SJCRH30 (cell line): ENCODE measurements around the gene HRNR. TPM values are rescaled to one million over a fixed set of nuclear protein-coding genes. Genes with fewer than 3 reads are reported as not detected.

Source experiments
- DNase-seq, 2 experiments: peaks; one replicate each; pipeline ENCODE4 v3.0.0-alpha.2; 2015 to 2020
- H3K27ac ChIP-seq: fragments of 250-450 bp; sonication (Bioruptor Pico); 2 replicates; pipeline ENCODE4 v1.5.1; 2020; ENCODE audit warnings: mild to moderate bottlenecking, moderate library complexity
- H3K27me3 ChIP-seq: fragments of 250-450 bp; sonication (Bioruptor Pico); 2 replicates; pipeline ENCODE4 v1.5.1; 2020; ENCODE audit warnings: mild to moderate bottlenecking, moderate library complexity
- H3K36me3 ChIP-seq: fragments of 250-450 bp; sonication (Bioruptor Pico); 2 replicates; pipeline ENCODE4 v1.5.1; 2020; ENCODE audit warnings: mild to moderate bottlenecking, moderate library complexity
- H3K4me1 ChIP-seq: fragments of 250-450 bp; sonication (Bioruptor Pico); 2 replicates; pipeline ENCODE4 v1.5.1; 2020; ENCODE audit warnings: mild to moderate bottlenecking, moderate library complexity
- H3K4me3 ChIP-seq: fragments of 250-450 bp; sonication (Bioruptor Pico); 2 replicates; pipeline ENCODE4 v1.5.1; 2020; ENCODE audit warnings: mild to moderate bottlenecking, moderate library complexity
- H3K9me3 ChIP-seq: fragments of 250-450 bp; sonication (Bioruptor Pico); replicated peaks from 2 replicates; pipeline ENCODE4 v1.5.1; 2020; ENCODE audit warnings: mild to moderate bottlenecking, moderate library complexity
- total RNA-seq: library from RNA; depleted of rRNA; stranded (reverse); fragments of >200 nt; shearing (Covaris generic); gene quantifications from 2 replicates; pipeline ENCODE4 v1.2.3, GENCODE V29; 2014; rRNA removed

The HRNR gene
- total RNA-seq, 1 experiment from 2014 or later: not detected

DNA sequence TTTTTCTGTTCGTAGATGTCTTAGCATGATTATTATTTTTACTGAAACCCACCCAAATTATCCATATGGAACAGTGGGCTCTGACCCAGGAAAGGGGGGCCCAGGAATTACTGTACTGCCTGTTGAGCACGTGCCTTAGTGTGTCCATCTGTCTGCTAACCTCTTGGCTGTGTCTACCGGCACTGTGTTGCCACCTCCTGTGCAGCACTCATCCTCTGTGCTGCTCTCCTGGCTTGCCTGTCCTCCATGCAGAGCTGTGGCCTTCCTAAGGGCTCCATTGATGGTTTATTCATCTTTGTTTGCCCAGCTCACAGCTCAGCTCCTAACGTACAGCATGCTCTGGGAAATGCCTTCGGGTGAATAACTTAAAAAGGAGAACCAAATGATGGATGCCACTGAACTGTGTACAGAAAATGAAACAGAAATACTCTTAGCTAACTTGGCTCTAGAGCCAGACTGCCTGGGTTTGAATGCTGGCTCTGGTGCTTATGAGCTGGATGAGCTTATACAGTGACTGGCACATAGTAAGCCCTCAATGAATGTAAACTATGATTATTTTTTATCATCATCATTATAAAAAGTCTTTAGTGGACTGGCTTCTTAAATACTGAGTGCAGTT, 53.6 kb downstream of the HRNR start:
- no peaks in the 10 kb centered on the region for H3K27me3 ChIP-seq
- H3K4me3 ChIP-seq: no peak overlapping the region
- H3K4me1 ChIP-seq: no peaks in the 10 kb centered on the region
- no peak overlapping the region for H3K27ac ChIP-seq
- no peak for DNase-seq
- H3K36me3 ChIP-seq: no peaks in the 10 kb centered on the region
- no peaks in the 10 kb centered on the region for H3K9me3 ChIP-seq

DNA sequence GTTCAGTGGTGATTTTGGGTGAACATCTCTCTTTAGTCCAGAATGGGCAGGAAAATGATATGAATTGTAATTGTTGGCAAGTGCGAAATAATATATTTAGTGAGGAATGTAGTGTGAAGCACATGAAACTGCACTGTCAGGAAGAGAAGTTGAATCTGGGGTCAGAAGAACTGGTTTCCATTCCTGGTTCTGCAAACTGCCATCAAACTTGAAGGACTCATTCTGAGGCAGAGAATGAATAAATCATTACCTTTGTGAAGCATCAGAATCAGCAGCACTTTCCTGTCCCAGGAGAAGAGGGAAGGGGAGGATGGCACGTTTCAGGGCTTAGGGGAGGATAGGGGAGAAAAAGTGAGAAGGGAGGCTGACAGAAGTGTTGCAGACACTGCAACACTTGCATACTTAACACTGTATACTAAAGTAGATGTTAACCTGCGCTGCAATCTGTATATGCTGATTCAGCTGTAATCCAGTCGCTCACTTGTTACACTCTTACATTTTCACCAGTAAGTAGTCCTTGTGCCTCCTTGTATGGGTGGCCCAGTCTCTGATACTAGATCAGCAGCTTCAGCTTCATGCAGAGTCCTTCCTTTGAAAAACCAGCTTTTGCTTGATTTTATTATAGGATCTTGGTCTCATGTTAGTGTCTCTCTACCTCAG, 54.5 kb downstream of the HRNR start:
- H3K27ac ChIP-seq: no peak overlapping the region
- H3K27me3 ChIP-seq: no peaks in the 10 kb centered on the region
- no peak overlapping the region for H3K4me3 ChIP-seq
- no peaks in the 10 kb centered on the region for H3K36me3 ChIP-seq
- no peaks in the 10 kb centered on the region for H3K9me3 ChIP-seq
- DNase-seq: no peak
- no peaks in the 10 kb centered on the region for H3K4me1 ChIP-seq

- H3K4me3 ChIP-seq: no peak overlapping the region
- H3K9me3 ChIP-seq: no peaks in the 10 kb centered on the region
- no peaks in the 10 kb centered on the region for H3K36me3 ChIP-seq
- H3K27me3 ChIP-seq: no peaks in the 10 kb centered on the region
- no peak overlapping the region for H3K27ac ChIP-seq
- DNase-seq: no peak
- no peaks in the 10 kb centered on the region for H3K4me1 ChIP-seq
These were observed 55.5 kb downstream of the HRNR start for GRCh38 chr1:152168535-152168868.

GRCh38 chr1:152167835-152168534, 56.0 kb downstream of the HRNR start:
- no peak for DNase-seq
- H3K4me1 ChIP-seq: no peaks in the 10 kb centered on the region
- no peaks in the 10 kb centered on the region for H3K9me3 ChIP-seq
- no peaks in the 10 kb centered on the region for H3K27me3 ChIP-seq
- H3K36me3 ChIP-seq: no peaks in the 10 kb centered on the region
- H3K4me3 ChIP-seq: no peak overlapping the region
- no peak overlapping the region for H3K27ac ChIP-seq

DNA sequence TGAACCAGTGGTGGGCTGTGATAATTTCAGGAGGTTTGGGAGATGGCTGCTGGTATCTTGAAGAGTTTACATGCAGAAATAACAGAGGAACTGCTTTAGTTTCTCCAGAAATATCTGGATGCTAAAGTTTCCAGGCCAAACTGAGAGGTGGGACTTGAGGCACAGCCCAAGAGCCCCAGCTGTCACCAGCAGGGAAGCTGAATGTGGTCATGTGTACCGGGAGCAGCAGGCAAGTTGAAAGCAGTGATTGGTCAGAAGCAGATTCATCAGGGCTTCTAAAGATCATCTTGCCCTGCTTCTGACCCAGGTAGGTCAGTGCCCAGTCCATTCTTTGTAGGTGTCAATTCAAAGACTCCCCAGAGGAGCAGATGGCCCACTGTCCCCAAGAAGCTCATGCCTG, 57.0 kb downstream of the HRNR start:
- Histone ChIP-seq H3K27ac (no peak overlapping the region), H3K27me3 (no peaks in the 10 kb centered on the region), H3K9me3 (no peaks in the 10 kb centered on the region), H3K36me3 (no peaks in the 10 kb centered on the region), H3K4me3 (no peak overlapping the region), H3K4me1 (no peaks in the 10 kb centered on the region)
- DNase-seq: no peak

DNA sequence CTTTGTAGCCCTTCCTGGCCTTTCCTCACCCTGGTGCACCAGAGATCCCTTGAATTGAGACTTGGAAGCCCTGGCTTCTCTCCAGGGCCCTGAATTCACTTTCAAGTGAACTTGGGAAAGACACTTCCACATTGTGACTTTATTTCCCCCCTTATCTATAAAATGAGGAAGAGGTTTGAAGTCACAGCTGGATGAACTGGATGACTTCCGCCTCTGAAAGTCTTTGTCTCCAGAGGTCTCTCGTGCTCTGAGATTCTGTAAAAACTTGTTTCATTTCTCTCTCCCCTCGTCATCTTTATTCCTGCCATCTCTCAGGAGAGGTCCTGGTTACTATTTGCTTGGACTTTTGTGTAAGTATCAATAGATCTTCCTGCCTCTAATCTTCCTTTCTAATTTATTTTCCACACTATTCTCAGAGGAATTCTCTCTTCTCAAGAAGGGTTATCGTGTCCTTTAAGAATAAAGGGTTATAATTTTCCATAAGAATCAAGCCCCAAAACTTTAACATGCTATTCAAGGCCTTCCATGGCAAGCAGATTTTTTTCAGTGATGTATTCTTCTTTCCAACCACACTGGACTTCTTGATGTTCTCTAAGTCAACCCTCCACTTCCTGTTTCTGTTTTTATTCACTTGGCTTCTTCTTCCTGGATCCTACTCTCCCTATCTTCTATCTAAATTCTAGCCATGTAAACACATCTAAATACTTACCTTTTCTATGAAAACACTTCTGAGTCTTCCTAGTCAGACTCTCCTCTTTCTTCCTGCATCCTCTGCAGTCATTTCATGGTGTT, 58.5 kb downstream of the HRNR start:
- Histone ChIP-seq H3K4me1 (no peaks in the 10 kb centered on the region), H3K36me3 (no peaks in the 10 kb centered on the region), H3K4me3 (no peak overlapping the region), H3K27me3 (no peaks in the 10 kb centered on the region), H3K9me3 (no peaks in the 10 kb centered on the region), H3K27ac (no peak overlapping the region)
- no peak for DNase-seq

DNA sequence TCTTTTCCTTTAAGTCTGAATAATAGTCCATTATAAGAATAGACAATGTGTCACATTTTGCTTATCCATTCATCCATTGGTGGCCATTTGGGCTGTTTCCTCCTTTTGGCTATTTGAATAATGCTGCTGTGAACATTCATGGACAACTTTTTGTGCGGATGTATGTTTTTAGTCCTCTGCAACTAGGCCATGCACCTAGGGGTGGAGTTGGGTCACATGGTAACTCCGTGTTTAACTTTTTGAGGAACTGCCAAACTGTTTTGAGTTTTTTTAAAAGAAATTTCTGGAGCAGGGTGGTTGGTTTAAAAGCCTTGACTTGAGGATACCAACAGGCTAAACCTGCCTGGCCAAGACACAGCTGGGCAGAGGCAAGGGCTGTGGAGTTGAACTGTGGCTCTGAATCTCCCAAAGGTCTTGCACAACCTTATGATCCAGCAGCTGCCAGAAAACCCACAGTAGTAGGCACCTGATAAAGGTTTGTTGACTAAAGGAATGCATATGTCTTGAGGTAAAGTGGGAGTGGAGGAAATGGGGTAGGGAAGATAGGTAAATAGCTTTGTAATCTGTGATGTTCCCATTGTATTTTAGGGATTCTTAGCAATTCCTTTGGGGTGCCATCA, 59.4 kb downstream of the HRNR start:
- Histone ChIP-seq H3K9me3 (no peaks in the 10 kb centered on the region), H3K4me1 (no peaks in the 10 kb centered on the region), H3K27me3 (no peaks in the 10 kb centered on the region), H3K27ac (no peak overlapping the region), H3K4me3 (no peak overlapping the region), H3K36me3 (no peaks in the 10 kb centered on the region)
- DNase-seq: no peak

DNA sequence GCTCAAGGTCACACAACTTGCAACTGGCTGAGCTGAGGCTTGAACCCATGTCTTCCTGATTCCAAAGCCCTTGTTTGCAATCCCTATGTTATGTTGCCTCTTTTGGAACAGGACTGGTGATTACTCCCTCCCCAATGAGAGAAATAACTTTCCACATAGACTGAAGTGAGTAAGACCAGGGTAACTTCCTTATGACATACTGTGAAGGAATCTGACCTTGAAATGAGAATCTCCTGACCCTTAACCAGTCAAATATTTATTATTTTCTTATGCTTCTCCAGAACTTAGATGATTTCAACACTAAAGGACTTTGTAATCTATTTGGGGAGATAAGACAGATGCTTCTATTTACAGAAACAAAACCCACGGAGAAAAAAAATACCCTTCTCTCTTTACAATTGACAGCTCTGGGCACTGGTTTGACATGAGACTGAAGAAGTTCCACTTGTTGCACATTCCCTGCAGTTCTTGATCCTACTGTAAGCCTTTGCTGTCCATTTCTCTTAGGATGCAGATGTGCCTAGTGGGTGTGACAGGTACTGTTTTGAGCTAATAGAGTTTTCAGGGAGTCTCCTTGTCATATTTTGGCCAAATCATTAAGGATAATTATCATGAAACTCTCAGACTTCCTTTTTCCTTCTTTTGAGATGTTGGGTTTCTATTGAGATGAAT, 61.1 kb downstream of the HRNR start:
- H3K27me3 ChIP-seq: no peaks in the 10 kb centered on the region
- no peaks in the 10 kb centered on the region for H3K4me1 ChIP-seq
- no peaks in the 10 kb centered on the region for H3K36me3 ChIP-seq
- no peak for DNase-seq
- no peaks in the 10 kb centered on the region for H3K9me3 ChIP-seq
- no peak overlapping the region for H3K27ac ChIP-seq
- no peak overlapping the region for H3K4me3 ChIP-seq

Other genes starting within 250 kb of the HRNR start
- 36.4 and 38.3 TPM in 2 replicates for gene S100A10, start 230.3 kb downstream of the HRNR start, total RNA-seq
- 492 and 509 TPM in 2 replicates for gene S100A11, start 187.2 kb downstream of the HRNR start, total RNA-seq
- gene TCHHL1, start 135.1 kb downstream of the HRNR start, total RNA-seq: not detected in 2 replicates
- not detected in 2 replicates for gene TCHH, start 108.7 kb downstream of the HRNR start, total RNA-seq
- not detected in 2 replicates for gene RPTN, start 65.0 kb downstream of the HRNR start, total RNA-seq
- 0.03 and 0.04 TPM in 2 replicates for gene FLG, start 101.0 kb upstream of the HRNR start, total RNA-seq
- gene FLG2, start 135.8 kb upstream of the HRNR start, total RNA-seq: not detected in 2 replicates
- not detected in 2 replicates for gene CRNN, start 190.1 kb upstream of the HRNR start, total RNA-seq